GM19438 (cell line): ENCODE measurements around the gene C11orf68.

Experiments used
- ATAC-seq: cut with Tn5 transposase; IDR thresholded peaks from one replicate; pipeline ENCODE4 v1.9.1; 2021; ENCODE audit warnings: low read depth; ENCODE audit not compliant: unreplicated experiment

C11orf68 gene

DNA sequence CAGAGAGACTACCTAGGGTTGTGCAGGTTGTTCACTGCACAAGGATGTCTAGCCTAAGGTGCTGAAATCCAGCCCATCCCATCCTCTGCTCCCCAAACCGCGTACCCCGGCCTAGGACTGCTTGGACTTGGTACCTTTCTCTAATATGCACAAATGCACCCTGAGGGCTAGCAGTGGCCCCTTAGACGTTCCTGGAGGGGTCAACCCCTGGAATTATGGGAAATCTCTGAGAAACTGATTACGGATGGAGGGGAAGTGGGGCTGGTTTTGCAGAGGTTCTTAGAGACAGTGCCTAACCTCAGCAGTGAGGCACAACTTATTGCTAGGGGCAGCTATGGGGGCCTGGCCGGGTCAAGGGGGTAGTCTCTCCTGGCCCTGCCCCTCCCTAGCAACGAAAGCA, 2.5 kb downstream of the C11orf68 start:
- no peak for ATAC-seq

DNA sequence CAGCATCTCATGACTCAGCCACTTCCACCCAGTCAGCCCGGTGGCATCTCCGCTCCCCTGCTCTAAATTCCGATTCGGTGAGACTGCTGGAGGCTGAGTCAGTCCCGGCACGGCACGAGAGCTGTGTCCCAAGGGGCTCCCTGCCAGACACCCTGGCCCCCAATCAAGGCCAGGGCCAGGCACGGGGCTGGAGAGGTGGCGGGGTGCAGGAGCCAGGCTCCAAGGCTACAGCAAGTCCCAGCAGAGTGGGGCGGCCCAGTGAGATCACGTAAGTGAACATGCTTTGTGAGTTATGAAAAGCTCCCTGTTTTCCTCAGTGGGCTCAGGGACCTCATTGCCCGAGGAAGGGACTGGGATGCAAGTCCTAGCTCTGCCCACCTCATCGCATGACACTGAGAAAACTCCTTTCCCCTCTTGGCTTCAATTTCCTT, 3.0 kb downstream of the C11orf68 start:
- ATAC-seq, result no peak

DNA sequence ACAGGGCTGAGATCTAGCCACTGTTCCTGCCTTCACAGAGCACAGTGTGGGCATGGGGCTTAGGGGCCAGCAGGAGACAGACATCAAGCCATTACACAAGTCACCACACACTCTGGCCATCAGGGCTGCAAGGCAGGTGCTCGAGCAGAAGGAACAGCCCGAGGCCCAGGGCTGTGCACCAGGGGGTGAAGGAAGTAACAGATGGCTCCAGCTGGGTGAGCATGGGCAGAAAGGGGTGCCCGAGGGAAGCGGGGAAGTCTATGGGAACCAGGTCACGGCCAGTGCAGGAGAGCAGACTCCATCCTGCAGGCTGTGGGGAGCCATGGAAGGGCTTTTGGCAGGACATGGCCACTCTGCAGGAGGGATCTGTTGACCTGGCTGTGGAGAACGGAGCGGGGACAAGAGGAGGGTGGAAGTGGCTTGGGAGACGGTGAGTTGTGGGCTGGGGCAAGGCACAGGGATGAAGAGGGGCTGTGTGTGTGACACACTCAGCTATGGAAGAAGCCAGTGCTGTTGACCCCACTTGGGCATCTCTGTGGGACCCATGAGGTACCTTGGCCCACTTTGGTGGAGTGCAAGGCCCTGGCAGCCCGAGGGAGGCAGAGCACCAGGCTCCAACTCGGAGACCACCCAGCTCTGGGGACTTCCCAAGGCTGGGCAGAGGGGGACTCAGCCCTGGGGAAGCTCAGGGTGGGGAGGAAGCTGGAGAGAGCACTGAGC, 3.6 kb downstream of the C11orf68 start:
- ATAC-seq, result no peak

DNA sequence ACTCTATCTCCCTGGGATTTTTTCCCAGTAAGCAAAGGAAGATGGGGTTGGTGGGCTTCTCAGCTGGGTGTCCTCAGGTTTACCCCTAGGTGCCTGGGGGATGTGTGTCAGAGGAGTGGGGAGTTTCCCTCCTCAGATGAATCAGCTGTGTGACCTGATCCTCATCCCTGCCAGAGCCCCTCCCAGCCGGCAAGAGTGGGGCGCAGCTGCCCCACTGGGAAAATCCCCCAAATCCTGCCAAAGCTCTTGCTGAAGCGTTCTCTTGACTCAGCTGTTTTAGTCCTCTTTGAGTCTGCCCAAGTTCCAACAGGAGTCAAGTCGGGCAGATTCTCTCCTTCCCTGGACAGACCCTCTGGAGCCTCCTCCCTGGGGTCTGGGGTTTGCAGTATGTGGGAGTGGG, 6.0 kb downstream of the C11orf68 start:
- no peak for ATAC-seq

DNA sequence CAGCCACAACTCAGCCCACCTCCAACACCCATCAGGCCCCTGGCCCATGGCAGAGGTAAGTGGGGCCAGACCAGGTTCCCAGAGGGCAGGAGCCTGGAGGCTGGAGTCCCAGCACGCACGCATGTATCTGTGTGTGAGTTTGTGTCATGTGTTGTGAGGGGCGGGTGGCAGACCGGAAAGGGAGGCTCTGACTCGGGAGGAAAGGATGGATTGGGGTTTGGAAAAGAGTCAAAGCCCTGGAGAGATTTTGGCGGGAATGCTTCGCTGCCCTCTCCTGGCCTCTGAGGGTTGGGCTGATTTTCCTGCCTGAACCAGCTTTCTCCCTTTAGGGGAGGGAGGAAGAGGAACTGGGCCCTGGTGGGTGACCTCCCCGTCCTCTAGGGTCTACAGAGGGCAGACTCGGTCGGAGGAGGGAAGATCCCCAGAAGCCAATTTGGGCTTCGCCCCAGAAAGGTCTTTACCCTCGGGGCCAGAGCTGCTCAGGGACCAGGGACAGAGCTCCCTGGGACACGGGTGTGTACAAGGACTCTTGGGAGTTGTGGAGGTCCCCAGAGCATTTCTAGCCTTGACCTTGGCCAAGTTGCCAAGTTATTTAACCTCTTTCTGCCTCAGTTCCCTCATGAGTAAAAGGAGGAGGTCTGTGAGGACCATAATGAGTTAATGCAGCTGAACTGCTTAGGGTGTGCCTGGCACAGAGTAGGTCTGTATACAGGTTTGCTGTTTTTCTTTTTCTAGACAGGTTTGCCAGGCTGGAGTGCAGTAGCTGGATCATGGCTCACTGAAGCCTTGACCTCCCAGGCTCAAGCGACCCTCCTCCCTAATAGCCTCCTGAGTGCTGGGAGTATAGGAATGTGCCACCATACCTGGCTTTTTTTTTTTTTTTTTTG, 6.9 kb downstream of the C11orf68 start:
- no peak for ATAC-seq

DNA sequence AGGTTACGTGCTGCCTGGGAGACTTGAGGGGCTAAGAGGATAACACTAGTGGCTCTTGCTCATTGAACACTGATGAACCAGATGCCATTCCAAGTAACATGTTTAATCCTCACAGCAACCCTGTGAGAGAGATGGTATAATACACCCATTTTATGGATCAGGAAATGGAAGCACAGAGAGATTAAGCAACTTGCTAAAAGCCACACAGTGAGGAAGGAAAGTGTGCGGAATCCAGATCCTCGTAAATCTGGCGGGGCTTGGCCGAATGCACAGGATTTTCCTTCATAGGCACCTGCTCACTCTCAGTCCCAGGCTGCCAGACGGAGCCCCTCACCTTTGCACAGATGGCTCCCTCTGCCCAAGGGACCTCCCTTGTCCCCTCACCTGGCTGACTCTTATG, 11.0 kb downstream of the C11orf68 start:
- ATAC-seq, result no peak

DNA sequence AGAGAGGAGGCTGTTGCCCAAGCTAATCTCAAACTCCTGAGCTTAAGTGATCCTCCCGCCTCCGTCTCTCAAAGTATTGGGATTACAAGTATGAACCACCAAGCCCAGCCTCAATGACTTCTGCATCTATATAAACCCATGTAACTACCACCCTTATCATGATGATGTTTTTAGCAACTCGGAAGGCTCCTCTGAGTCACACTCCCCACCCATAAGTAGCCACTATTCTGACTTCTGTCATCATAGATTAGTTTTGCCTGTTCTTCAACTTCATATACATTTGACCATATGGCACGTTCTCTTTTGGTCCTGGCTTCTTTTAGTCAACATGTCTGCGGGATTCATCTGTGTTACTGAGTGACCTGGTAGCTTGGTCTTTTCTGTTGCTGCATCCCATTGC, 12.3 kb downstream of the C11orf68 start:
- ATAC-seq, result no peak

DNA sequence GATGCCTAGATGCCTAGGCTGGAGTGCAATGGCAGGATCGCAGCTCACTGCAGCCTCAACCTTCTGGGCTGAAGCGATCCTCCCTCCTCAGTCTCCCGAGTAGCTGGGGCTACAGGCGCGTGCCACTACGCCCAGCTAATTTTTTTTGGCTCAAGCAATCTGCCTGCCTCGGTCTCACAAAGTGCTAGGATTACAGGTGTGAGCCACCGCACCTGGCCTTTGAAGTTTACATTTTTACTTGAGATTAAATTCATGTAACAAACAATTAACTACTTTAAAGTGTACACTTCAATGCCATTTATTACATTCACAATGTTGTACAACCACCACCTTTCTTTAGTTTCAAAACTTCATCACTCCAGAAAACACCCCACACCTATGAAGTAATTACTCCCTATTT, 15.1 kb downstream of the C11orf68 start:
- no peak for ATAC-seq

DNA sequence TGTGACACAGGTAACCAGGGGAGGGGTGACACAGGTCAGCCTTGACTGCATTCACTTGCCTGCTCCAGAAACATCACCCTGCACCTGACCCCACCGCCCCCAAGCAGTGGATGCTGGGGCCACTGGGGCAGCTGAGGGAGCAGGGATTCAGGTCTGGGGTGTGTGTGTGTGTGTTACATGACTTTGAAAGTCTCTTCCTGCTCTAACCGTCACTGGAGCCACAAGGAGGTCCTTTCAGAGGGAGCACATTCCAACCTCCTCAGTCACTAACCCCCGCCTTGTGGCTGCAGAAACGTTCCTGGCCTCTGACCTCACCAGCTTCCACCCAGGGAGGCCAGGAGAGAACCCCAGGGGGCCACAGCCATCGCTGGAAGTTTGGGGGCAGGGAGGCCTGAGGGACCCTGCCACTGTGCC, 15.8 kb downstream of the C11orf68 start:
- no peak for ATAC-seq

DNA sequence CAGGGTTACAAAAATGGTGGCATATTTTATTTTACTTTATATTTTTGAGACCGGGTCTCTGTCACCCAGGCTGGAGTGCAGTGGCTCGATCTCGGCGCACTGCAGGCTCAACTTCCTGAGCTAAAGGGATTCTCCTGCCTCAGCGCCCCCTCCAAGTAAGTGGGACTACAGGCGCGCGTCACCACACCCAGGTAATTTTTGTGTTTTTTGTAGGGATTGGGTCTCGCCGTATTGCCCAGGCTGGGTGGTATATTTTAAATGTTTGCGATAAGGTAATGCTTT, 18.0 kb downstream of the C11orf68 start:
- ATAC-seq, result no peak

DNA sequence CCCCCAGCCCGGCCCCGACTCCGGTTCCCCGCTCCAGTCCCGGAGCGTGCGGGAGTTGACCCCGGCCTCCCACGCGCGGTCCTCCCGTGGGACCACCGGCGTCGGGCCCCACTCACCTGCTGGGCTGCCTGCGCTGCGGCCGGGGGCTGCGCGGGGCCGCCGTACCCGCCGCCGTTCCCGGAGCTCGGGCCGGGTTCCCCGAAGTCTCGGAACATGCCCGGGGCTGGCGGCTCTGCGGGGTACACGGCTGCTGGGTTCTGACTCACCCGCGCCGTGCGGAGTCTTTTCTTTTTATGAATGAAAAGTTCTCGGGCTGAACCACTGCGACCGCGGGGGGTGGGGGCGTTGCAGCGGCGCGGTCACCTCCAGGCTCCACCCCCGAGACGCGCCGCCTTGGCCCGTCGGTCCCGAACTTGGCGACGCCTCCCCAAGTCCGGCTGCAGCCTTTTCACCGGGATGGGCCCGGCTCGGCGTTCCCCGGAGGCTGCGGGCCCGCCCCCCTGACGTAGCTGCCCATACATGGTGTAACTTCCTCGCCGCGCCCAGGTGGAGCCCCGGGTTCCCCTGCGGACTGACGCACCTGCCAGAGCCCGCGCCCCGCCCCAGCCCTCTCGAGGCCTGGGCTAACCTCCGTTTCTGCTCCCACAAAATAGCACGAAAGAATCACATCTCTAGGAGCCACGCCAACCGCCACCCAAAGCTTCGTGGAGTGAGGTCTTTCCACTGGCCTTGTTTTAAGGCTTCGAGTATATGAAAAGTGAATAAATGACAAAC, 18.6 kb downstream of the C11orf68 start, which contains the start of gene FOSL1:
FOSL1 (minus strand) TSS at position 264 of the 774 bp plus-strand sequence; CDS start at position 215, 49 bp downstream.
- peak; percentile 75 for ATAC-seq

DNA sequence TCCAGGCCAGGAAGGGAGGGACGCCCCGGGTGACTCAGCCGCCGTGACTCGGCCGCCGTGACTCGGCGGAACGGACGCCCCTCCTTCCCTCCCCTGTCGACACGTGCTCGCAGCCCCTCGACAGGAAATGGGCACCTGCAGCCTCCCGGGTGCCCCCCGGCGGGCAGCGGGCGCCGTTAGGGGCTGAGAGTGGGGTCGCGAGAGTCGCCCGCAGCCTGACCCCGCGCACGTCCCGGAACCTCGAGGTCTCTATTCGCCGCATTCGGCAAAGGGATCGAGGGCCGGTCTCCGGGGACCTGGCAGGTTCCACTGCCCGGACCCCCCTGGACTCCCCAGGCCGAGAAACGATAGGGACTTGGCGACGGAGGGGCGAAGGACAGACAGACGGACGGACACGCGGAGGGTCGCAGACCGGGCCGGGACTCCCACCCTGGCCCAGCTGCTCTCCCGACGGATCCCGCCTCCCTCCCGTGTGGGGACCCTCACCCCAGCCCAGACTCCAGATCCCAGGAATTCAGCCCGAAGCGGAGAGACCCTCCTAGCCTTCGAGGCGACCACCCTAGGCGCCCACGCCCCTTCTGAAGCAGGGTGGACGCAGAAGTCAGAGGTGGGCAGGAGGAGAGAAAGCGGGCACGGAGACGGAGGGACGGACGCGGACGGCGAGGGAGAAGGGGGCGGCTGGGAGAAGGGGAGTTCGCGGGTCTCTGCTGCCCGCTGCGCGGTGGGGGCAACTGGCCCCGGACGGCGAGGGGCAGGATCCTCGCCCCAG, 19.3 kb downstream of the C11orf68 start:
- no peak for ATAC-seq

DNA sequence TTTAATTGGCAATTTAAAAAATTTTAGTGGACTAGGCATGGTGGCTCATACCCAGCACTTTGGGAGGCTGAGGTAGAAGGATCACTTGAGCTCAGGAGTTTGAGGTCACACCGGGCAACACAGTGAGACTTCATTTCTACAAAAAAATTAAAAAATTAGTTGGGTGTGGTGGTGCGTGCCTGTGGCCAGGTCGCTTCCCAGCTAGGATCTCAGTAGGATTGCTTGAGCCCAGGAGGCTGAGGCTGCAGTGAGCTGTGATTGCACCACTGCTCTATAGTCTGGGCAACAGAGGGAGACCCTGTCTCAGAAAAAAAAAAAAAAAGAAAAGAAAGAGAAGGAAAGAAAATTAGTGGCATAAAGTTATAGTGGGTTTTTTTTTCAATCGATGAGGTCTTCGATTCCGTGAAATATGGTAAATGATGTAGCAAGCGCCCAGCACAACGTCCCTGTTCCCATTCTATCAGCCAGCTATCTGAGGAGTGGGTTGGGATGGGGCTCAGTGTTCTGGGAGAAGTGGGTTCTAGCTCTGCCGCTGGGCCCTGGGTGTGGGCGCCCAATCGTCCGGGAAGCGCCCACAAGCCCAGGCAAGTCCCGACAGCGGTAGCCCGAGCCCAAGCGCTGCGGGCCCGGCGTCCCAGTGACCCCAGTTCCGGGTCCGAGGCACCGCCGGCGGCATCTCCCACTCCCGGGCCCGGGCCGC, 20.1 kb downstream of the C11orf68 start:
- ATAC-seq, result no peak

DNA sequence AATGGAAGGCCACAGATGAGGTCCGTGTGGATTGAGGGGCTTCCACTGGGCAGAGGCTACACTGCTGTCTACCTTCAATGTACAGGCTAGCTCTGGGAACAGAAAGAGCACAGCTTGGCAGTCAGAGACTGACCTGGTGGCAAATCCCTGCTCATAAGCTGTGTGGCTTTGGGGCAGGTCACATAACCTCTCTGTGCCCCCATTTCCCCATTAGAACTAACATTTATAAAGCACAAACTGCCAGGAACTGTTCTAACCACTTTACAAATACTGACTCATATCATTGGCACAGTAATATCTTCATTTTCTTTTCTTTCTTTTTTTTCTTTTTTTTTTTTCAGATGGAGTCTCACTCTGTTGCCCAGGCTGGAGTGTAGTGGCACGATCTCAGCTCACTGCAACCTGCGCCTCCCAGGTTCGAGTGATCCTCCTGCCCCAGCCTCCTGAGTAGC, 21.8 kb downstream of the C11orf68 start:
- no peak for ATAC-seq

DNA sequence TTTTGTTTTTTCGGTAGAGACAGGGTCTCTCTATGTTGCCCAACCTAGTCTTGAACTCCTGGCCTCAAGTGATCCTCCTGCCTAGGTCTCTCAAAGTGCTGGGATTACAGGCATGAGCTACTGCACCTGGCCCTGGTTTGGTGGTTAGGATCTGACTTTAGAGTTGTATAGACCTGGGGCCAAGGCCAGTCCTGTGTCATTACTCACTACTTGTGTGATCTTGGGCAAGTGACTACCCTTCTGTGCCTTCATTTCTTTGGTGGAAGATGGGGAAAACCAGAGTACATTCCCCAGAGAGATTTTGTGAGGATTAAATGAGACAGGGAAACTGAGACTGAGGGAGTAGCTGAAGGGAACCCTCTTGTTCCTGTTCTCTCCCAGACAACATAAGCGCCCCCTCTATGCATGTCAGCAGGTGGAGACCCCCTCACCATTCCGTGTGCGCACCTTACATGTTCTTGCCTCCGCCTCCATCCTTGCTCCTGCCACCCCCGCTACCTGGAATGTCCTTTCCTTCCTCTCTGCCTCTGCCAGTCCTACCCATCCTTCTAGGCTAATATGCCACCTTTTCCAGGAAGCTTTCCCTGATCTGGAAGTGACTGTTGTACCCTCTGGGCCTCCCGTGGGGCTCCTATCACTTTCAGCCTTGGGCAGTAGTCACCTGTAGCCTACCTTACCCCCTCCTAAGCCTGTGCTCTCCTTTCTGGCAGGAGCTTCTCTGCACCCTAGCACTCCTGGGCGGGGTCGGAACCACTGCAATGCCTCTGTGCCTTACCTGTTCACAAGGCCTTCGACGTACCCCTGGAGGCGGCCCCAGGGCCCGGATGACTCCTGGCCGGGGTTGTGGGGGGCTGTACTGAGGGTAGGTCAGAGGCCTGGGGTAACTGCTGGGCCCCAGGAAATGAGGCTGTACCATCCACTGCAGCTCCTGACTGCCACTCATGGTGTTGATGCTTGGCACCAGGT, 22.5 kb downstream of the C11orf68 start:
- no peak for ATAC-seq

DNA sequence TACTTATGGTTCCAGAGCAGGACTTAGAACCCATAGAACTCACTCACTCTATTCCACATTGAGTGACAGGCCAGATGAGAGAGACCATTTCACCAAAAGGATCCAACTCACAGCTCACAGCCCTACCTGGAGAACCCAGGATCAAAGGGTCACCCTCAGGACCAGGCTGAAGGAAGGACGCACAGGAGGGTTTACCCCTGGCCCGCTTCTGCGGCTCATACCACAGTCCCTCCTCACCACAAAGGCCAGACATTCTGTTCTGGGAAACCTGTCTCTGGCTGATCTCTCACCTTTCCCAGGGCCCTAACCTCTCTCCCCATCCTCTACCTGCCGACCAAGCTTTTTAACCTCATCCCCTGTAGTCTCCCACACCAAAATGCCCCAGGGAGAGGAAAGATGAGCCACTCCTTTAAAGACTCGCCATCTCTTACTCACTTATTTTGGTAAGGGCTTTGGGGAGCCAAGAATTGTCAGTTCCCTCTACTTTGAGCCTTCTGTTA, 23.3 kb downstream of the C11orf68 start:
- ATAC-seq, result no peak

DNA sequence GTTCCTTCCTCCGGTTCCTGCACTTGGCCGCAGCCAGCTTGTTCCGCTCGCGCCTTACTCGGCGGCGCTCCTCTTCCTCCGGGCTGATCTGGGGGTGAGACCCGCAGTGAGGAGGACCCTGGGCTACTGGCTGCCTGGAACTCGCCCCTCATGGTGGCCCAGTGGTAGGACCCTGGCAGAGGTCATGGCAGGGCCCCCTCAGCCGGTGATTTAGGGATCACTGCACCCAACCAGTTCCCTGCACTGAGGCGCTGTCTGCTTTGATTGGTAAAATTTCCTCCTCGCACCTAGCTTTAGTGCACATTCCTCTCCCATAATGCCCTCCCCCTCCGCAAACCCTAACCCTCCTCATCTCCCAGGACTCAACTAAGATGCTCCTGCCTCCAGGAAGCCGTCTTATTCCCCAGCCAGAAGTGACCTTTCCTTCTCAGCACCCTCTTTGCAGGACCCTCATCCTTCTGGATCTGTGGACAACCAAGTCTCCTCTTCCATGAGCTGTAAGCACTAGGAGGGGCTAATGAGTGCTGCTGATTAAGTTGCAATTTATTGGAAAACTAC, 24.7 kb downstream of the C11orf68 start:
- ATAC-seq, result no peak

DNA sequence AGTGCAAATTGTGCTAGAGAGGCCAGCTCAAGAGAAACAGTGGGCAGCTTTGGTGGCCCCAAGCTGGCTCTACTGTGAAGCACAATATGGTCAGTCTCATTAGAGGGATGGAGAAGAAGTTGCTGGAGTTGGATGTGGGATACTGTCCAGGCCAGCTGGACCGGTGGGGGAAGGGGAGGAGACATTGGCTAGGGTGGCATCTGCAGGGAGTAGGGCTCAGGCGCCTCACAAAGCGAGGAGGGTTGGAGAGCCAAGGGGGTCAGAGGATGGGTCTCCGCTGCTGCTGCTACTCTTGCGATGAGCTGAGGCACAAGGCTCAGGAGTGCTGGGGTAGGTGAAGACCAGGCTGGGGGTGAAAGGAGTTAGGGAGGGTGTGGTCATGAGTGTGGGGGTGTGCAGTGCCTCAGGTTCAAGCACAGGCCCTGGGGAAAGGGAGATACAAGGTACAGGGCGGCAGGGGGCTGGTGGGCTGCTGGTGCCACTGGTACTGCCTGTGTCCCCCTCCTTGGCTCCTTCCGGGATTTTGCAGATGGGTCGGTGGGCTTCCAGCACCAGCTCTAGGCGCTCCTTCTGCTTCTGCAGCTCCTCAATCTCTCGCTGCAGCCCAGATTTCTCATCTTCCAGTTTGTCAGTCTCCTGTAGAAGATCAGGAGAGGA, 26.1 kb downstream of the C11orf68 start:
- no peak for ATAC-seq
